Mucosa of descending colon (tissue), 3 donors: ENCODE measurements around the gene TIMM17A. TPM values are rescaled to one million over a fixed set of nuclear protein-coding genes. Genes with fewer than 3 reads are reported as not detected.
A peak's percentile ranks its signal among the peaks of the same experiment; 100 is the strongest.

ENCODE experiments used
- ATAC-seq: fragments of 200-7000 bp; cut with Tn5 transposase; one replicate; pipeline ENCODE4 v1.9.1; 2020; ENCODE audit warnings: mild to moderate bottlenecking, moderate library complexity
- DNase-seq, 3 donors: peaks; one replicate each; pipeline ENCODE4 v3.0.0-alpha.2; 2020
- H3K36me3 ChIP-seq: fragments of 200-600 bp; one replicate; pipeline ENCODE4 v1.8.0; 2021; ENCODE audit warnings: low read depth, mild to moderate bottlenecking
- H3K4me1 ChIP-seq: fragments of 200-600 bp; one replicate; pipeline ENCODE4 v1.8.0; 2021; ENCODE audit warnings: low read depth, mild to moderate bottlenecking
- H3K4me3 ChIP-seq: fragments of 200-600 bp; one replicate; pipeline ENCODE4 v1.8.0; 2021; ENCODE audit warnings: mild to moderate bottlenecking
- H3K9me3 ChIP-seq: fragments of 200-600 bp; one replicate; pipeline ENCODE4 v1.8.0; 2021; ENCODE audit warnings: mild to moderate bottlenecking
- CTCF ChIP-seq: fragments of 200-600 bp; IDR thresholded peaks from one replicate; pipeline ENCODE4 v1.8.0; 2022; ENCODE audit warnings: antibody characterized with exemption, mild to moderate bottlenecking
- intact Hi-C, 2 donors: fragments of 100-400 bp; cut with DNase I in 1 of 2; cut with micrococcal nuclease in 1 of 2; formaldehyde crosslinking; loops; one replicate each; pipeline versions ENCODE4 v1.11.0 to v1.11.1; 2022; cut with DNase I, micrococcal nuclease
- total RNA-seq, 3 donors: library from RNA; stranded (reverse); fragmentation: NEBNext Ultra II Directional in 2 of 3; extraction: Animal tissue kit (Norgen Biotek cat#: 25700) in 2 of 3; gene quantifications; one replicate each; pipeline versions ENCODE4 v1.2.1 to v1.2.4, GENCODE V29; 2021 to 2023
- donor health status: DM: no; HTN: no; CAD: no; lungs with moderate emphysema.
- donor health status: DM: no; HTN: no; CAD: no.
- donor health status: DM: no; HTN: yes; CAD: no.

TIMM17A gene
- total RNA-seq, 3 donors from 2014 or later: 41.1 to 59.5 (median 49.9) TPM

- Histone ChIP-seq H3K9me3 (no peaks in the 10 kb centered on the region), H3K36me3 (no peaks in the 10 kb centered on the region), H3K4me1 (no peaks in the 10 kb centered on the region), H3K4me3 (peak overlapping the region; percentile 9)
- peak; percentile 58 for ATAC-seq
- intact Hi-C loops: loop anchor here (5.0 to 10.0 kb wide), 2 partner anchors 105 to 113 kb away; partner anchors contain the start of gene GPR37L1 (in 1 of the 2)
- DNase-seq: peak; percentile 64 to 97 (median 77)
- TF ChIP-seq CTCF: peak; percentile 65
Observed at GRCh38 chr1:202009326-202010179, 54.2 kb downstream of the TIMM17A start.

DNA sequence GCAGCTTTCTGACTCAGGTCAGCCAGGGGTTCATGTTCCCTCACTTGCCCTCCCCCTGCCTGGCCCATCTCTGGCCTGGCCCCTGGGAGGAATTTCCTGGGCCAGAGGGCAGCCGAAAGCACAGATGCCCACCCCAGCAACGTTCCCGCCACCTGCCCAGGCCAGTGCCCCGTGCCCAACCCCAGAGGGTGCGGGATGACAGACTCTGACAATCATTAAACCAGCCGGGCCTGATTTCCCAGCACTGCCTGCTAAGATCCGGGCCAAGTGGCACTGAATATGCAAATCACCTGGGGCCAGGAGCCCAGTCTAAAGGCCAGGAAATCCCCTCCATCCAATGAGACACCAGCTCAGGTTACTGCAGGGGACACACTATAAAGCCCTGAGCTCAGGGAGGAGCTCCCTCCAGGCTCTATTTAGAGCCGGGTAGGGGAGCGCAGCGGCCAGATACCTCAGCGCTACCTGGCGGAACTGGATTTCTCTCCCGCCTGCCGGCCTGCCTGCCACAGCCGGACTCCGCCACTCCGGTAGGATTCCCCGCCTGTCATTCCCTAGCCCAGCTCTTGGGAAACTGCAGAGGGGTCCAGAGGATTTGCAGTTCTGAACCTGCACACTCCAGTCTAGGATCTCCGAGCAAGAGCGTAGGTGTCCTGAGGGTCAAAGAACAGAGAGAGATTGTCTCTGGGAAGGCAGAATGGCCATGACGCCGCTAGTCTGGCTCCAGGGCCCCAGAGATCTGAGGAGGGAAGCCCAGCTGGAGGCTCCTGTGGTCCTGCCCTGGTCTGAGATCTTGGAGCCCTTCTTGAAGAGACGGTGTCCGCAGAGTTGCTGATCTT is 55.1 kb downstream of the TIMM17A start, which contains the start of gene ELF3:
TSS of gene ELF3 (plus strand) at position 408 of the 836 bp plus-strand sequence. CDS start 550 bp downstream, outside the sequence.
- peak; percentile 69 for ATAC-seq
- no peak for TF ChIP-seq CTCF
- H3K36me3 ChIP-seq: no peaks in the 10 kb centered on the region
- no peaks in the 10 kb centered on the region for H3K4me1 ChIP-seq
- peak; percentile 91 to 92 (median 91) for DNase-seq
- H3K9me3 ChIP-seq: no peaks in the 10 kb centered on the region
- peak within 1 kb of the TSS; percentile 81 for H3K4me3 ChIP-seq
- intact Hi-C loops: no loop called here

GRCh38 chr1:202011994-202012393 is 56.7 kb downstream of the TIMM17A start:
- Histone ChIP-seq H3K9me3 (no peaks in the 10 kb centered on the region), H3K4me3 (peak overlapping the region; percentile 81), H3K36me3 (no peaks in the 10 kb centered on the region), H3K4me1 (no peaks in the 10 kb centered on the region)
- ATAC-seq (no peak), DNase-seq (peak in 2 of 3 donors; percentile 53 to 63)
- intact Hi-C loops: no loop called here
- TF ChIP-seq CTCF: no peak

GRCh38 chr1:202012544-202013478 is 57.5 kb downstream of the TIMM17A start:
- ATAC-seq (no peak), DNase-seq (peak in 2 of 3 donors; percentile 53 to 59)
- Histone ChIP-seq H3K4me1 (no peaks in the 10 kb centered on the region), H3K36me3 (no peaks in the 10 kb centered on the region), H3K9me3 (no peaks in the 10 kb centered on the region), H3K4me3 (peak overlapping the region; percentile 81)
- TF ChIP-seq CTCF: no peak
- intact Hi-C loops: no loop called here

DNA sequence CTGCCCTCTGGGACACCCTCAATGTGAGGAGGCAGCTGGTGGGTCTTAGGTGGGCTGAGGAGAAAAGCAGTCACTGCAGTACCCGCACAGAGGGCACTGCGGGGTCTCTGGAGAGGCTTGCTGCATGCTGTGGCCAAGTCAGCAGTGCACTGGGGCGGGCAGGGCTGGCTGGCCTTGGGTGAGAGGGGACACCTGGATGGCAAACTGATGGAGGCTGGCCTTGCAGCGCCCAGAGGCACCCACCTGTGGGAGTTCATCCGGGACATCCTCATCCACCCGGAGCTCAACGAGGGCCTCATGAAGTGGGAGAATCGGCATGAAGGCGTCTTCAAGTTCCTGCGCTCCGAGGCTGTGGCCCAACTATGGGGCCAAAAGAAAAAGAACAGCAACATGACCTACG is 58.3 kb downstream of the TIMM17A start:
- intact Hi-C loops: no loop called here
- peak in 2 of 3 donors; percentile 48 to 73 for DNase-seq

More for the DNA sequence above, 58.3 kb downstream of the TIMM17A start:
- peaks cover 5% of the 10 kb centered on the region for H3K4me1 ChIP-seq
- H3K4me3 ChIP-seq: peak overlapping the region; percentile 81
- ATAC-seq: no peak
- no peaks in the 10 kb centered on the region for H3K9me3 ChIP-seq
- no peak for TF ChIP-seq CTCF
- no peaks in the 10 kb centered on the region for H3K36me3 ChIP-seq
